Coronary artery (tissue), 2 donors: ENCODE results near the gene KCNK2.

ENCODE experiments used
- DNase-seq: peaks from one replicate; pipeline ENCODE4 v3.0.0-alpha.2; 2017; ENCODE audit warnings: low spot score
- H3K27ac ChIP-seq, 2 donors: fragments of 200-600 bp; sonication (generic); one replicate each; pipeline ENCODE4 v1.5.1; 2016 to 2019
- H3K4me3 ChIP-seq: fragments of 200-600 bp; sonication (generic); 2 replicates; pipeline ENCODE4 v1.5.1; 2016; ENCODE audit warnings: mild to moderate bottlenecking, moderate library complexity
- CTCF ChIP-seq: fragments of 200-600 bp; sonication (generic); IDR thresholded peaks from one replicate; pipeline ENCODE4 v1.5.1; 2019; ENCODE audit warnings: antibody characterized with exemption

The KCNK2 gene

GRCh38 chr1:215243345-215244054 is 161.0 kb downstream of the KCNK2 start:
- Histone ChIP-seq H3K4me3 (no peak overlapping the region), H3K27ac (no peak overlapping the region)
- no peak for TF ChIP-seq CTCF
- no peak for DNase-seq

GRCh38 chr1:215250913-215251312 is 168.4 kb downstream of the KCNK2 start:
- TF ChIP-seq CTCF, result no peak
- no peak for DNase-seq
- no peak overlapping the region for H3K27ac ChIP-seq
- H3K4me3 ChIP-seq, result no peak overlapping the region

GRCh38 chr1:215251428-215251827 is 168.9 kb downstream of the KCNK2 start:
- no peak for DNase-seq
- Histone ChIP-seq H3K4me3 (no peak overlapping the region), H3K27ac (no peak overlapping the region)
- TF ChIP-seq CTCF, result no peak

- no peak for TF ChIP-seq CTCF
- no peak overlapping the region for H3K4me3 ChIP-seq
- no peak for DNase-seq
- no peak overlapping the region for H3K27ac ChIP-seq
Observed at GRCh38 chr1:215252164-215252563, 169.6 kb downstream of the KCNK2 start.

- TF ChIP-seq CTCF, result no peak
- H3K4me3 ChIP-seq, result no peak overlapping the region
- H3K27ac ChIP-seq, result no peak overlapping the region
- no peak for DNase-seq
Observed at GRCh38 chr1:215256936-215257679, 174.6 kb downstream of the KCNK2 start.

GRCh38 chr1:215260711-215261110 is 178.2 kb downstream of the KCNK2 start:
- no peak for TF ChIP-seq CTCF
- DNase-seq, result no peak
- no peak overlapping the region for H3K4me3 ChIP-seq
- H3K27ac ChIP-seq, result no peak overlapping the region

- Histone ChIP-seq H3K27ac (no peak overlapping the region), H3K4me3 (no peak overlapping the region)
- no peak for TF ChIP-seq CTCF
- no peak for DNase-seq
Observed at GRCh38 chr1:215262106-215262505, 179.6 kb downstream of the KCNK2 start.
